MM.1S (cell line): ENCODE measurements around the gene SLC12A7.

Source experiments
- EZH2 ChIP-seq: fragments of 300-600 bp; sonication (generic); optimal IDR thresholded peaks from 2 replicates; pipeline ENCODE3; 2017; ENCODE audit warnings: low read depth, mild to moderate bottlenecking, antibody characterized with exemption, low read length, mixed read lengths
- TF ChIP-seq, protein P1 (sequence below): fragments of 300-600 bp; sonication (generic); IDR thresholded peaks from 2 replicates; pipeline ENCODE4 v1.5.1; 2016; ENCODE audit warnings: antibody characterized with exemption, low read length, mixed read lengths

DNA sequence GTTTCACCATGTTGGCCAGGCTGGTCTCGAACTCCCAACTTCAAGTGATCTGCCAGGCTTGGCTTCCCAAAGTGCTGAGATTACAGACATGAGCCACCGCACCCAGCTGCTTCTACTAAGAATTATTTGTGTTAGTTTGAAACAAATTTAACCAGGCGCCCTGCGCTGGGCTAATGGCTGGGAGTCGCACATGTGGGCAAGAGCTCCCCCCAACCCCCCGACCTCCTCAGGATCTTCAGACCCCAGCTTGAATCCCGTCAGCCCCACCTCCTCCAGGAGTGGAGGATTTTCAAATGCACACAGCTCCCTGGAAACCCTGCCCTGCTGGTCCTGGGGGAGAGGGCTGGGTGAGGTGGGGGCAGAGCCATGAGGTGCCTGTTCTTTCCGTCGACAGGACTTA is 21.2 kb upstream of the SLC12A7 start:
- TF ChIP-seq, protein P1, sequence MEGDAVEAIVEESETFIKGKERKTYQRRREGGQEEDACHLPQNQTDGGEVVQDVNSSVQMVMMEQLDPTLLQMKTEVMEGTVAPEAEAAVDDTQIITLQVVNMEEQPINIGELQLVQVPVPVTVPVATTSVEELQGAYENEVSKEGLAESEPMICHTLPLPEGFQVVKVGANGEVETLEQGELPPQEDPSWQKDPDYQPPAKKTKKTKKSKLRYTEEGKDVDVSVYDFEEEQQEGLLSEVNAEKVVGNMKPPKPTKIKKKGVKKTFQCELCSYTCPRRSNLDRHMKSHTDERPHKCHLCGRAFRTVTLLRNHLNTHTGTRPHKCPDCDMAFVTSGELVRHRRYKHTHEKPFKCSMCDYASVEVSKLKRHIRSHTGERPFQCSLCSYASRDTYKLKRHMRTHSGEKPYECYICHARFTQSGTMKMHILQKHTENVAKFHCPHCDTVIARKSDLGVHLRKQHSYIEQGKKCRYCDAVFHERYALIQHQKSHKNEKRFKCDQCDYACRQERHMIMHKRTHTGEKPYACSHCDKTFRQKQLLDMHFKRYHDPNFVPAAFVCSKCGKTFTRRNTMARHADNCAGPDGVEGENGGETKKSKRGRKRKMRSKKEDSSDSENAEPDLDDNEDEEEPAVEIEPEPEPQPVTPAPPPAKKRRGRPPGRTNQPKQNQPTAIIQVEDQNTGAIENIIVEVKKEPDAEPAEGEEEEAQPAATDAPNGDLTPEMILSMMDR = no peak
- TF ChIP-seq EZH2 = no peak
